H1 (cell line): ENCODE results near the gene ABI3BP. TPM values are rescaled to one million over a fixed set of nuclear protein-coding genes. Genes with fewer than 3 reads are reported as not detected.

Experiments
- ASH2L ChIP-seq: fragments of 200-600, 300-600 bp; sonication (generic); IDR thresholded peaks from one replicate; pipeline ENCODE4 v1.7.1; 2017; ENCODE audit warnings: low read length
- CHD7 ChIP-seq: fragments of 300-600 bp; sonication (generic); IDR thresholded peaks from 2 replicates; pipeline ENCODE4 v1.7.1; 2012; ENCODE audit warnings: low read length, moderate library complexity, mild to moderate bottlenecking, inconsistent platforms; ENCODE audit not compliant: insufficient replicate concordance
- CREB1 ChIP-seq: IDR thresholded peaks from 2 replicates; pipeline ENCODE4 v1.6.1; 2012; ENCODE audit warnings: inconsistent platforms
- GABPA ChIP-seq: IDR thresholded peaks from 2 replicates; pipeline ENCODE4 v1.6.1; 2011; ENCODE audit warnings: mild to moderate bottlenecking, low read length, moderate library complexity, borderline replicate concordance; ENCODE audit not compliant: insufficient read depth
- KDM5A ChIP-seq: fragments of 200-600 bp; IDR thresholded peaks from 2 replicates; pipeline ENCODE4 v1.7.1; 2012; ENCODE audit warnings: mild to moderate bottlenecking, low read length, inconsistent platforms, mixed read lengths
- RBBP5 ChIP-seq: IDR thresholded peaks from 2 replicates; pipeline ENCODE4 v1.7.1; 2012; ENCODE audit warnings: low read depth, mild to moderate bottlenecking, inconsistent platforms, low read length, moderate library complexity, borderline replicate concordance
- RFX5 ChIP-seq: IDR thresholded peaks from 2 replicates; pipeline ENCODE4 v1.6.1; 2011; ENCODE audit warnings: low read depth, low read length, improper control_type of control experiment, borderline replicate concordance
- SIN3A ChIP-seq, 2 experiments: IDR thresholded peaks in 1 of 2; conservative IDR thresholded peaks in 1 of 2; 2 replicates each; pipeline ENCODE4 v1.6.1; 2011 to 2012; ENCODE audit warnings: low read length in 2 of 2, improper control_type of control experiment in 1 of 2, low read depth in 1 of 2, mild to moderate bottlenecking in 1 of 2
- SIRT6 ChIP-seq: IDR thresholded peaks from one replicate; pipeline ENCODE4 v1.7.1; 2012; ENCODE audit warnings: low read length, inconsistent platforms
- TBP ChIP-seq: IDR thresholded peaks from 2 replicates; pipeline ENCODE4 v1.6.1; 2011; ENCODE audit warnings: low read depth, low read length, improper control_type of control experiment
- polyA plus RNA-seq, 7 experiments: library from polyadenylated mRNA; depleted of rRNA in 3 of 7; stranded (reverse) in 5 of 7; unstranded in 2 of 7; fragments of >200 nt in 5 of 7; fragments of 200-250 nt in 2 of 7; gene quantifications; 1 replicate in 5 of 7; 2 replicates in 1 of 7; 4 replicates in 1 of 7; pipeline versions ENCODE4 v1.2.1 to v1.2.3, GENCODE V29; 2011 to 2013; ENCODE audit warnings: missing spikeins in 2 of 7, mixed read lengths in 2 of 7
- total RNA-seq: library from RNA; stranded (reverse); fragmentation: NEBNext Ultra II Directional; extraction: Animal tissue kit (Norgen Biotek cat#: 25700); gene quantifications from 2 replicates; pipeline ENCODE4 v1.2.1, GENCODE V29; 2021

The ABI3BP gene
- total and polyA plus RNA-seq, 2 of the 8 experiments (the other 6 are each of a cell fraction or from before 2014, with no cell fraction given), result 0.08 to 0.32 TPM

- TF ChIP-seq CHD7 (no peak), GABPA (no peak), RBBP5 (no peak), ASH2L (no peak), SIN3A (conservative IDR thresholded peaks at IDR 0.05 in 1 of 2, IDR thresholded peaks at IDR 0.05 in 1 of 2; ENCODE audit: low read depth in 1 of 2, low read length in 2 of 2) (no peak), KDM5A (no peak), CREB1 (no peak), SIRT6 (no peak), RFX5 (no peak), TBP (no peak)
Measured at GRCh38 chr3:100879195-100879810, 113.9 kb downstream of the ABI3BP start (continued).
